HEK293 (cell line): ENCODE results near the gene CENPB.
A peak's percentile ranks its signal among the peaks of the same experiment; 100 is the strongest.

Experiments
- CTCF ChIA-PET: fragments of 350-600 bp; formaldehyde crosslinking; extraction: SDS; loops from one replicate; lab custom pipeline; 2021; ENCODE audit warnings: antibody characterized with exemption; lab: Yijun Ruan, JAX
- POLR2A ChIA-PET: fragments of 300-600 bp; formaldehyde crosslinking; extraction: SDS; loops from one replicate; lab custom pipeline; 2020; ENCODE audit warnings: antibody characterized with exemption, inconsistent platforms; lab: Yijun Ruan, JAX
- H3K27ac ChIP-seq: fragments of 200-500 bp; sonication (Bioruptor generic); 2 replicates; pipeline ENCODE4 v1.5.1; 2014; ENCODE audit warnings: low read depth, low read length, control low read depth, inconsistent platforms; ENCODE audit errors: extremely low read depth
- H3K36me3 ChIP-seq, 2 experiments: fragments of 200-500 bp in 1 of 2; sonication (Bioruptor generic) in 1 of 2; 1 replicate in 1 of 2; 2 replicates in 1 of 2; pipeline ENCODE4 v1.5.1; 2014 to 2017; ENCODE audit warnings: inconsistent platforms in 2 of 2, low read length in 2 of 2; ENCODE audit not compliant: control insufficient read depth in 2 of 2, insufficient read depth in 1 of 2
- H3K4me1 ChIP-seq: fragments of 200-500 bp; sonication (Bioruptor generic); 2 replicates; pipeline ENCODE4 v1.5.1; 2014; ENCODE audit warnings: mild to moderate bottlenecking, low read length, inconsistent platforms; ENCODE audit not compliant: control insufficient read depth, insufficient read depth
- H3K4me3 ChIP-seq: 2 replicates; pipeline ENCODE4 v1.5.1; 2011; ENCODE audit warnings: low read depth, mild to moderate bottlenecking, control low read depth, low read length, moderate library complexity
- H3K9me3 ChIP-seq: fragments of 200-500 bp; sonication (Bioruptor generic); 2 replicates; pipeline ENCODE4 v1.5.1; 2014; ENCODE audit warnings: low read depth, low read length, inconsistent platforms; ENCODE audit not compliant: control insufficient read depth, insufficient read depth
- BCL11A ChIP-seq: fragments of 450-650 bp; formaldehyde crosslinking; IDR thresholded peaks from 2 replicates; pipeline ENCODE4 v1.5.1; 2016; ENCODE audit warnings: low read depth, missing biosample characterization, missing genetic modification characterization
- EGR2 ChIP-seq: fragments of 450-650 bp; formaldehyde crosslinking; IDR thresholded peaks from 2 replicates; pipeline ENCODE4 v1.5.1; 2016; ENCODE audit warnings: low read depth, missing biosample characterization, missing genetic modification characterization
- KLF1 ChIP-seq: fragments of 450-650 bp; formaldehyde crosslinking; IDR thresholded peaks from 2 replicates; pipeline ENCODE4 v1.5.1; 2016; ENCODE audit warnings: missing biosample characterization, missing genetic modification characterization
- KLF16 ChIP-seq: fragments of 450-650 bp; formaldehyde crosslinking; IDR thresholded peaks from 2 replicates; pipeline ENCODE4 v1.5.1; 2017; ENCODE audit warnings: missing biosample characterization, missing genetic modification characterization
- KLF8 ChIP-seq: fragments of 450-650 bp; formaldehyde crosslinking; IDR thresholded peaks from 2 replicates; pipeline ENCODE4 v1.5.1; 2016; ENCODE audit warnings: missing biosample characterization, missing genetic modification characterization
- ZBTB1 ChIP-seq: fragments of 450-650 bp; formaldehyde crosslinking; IDR thresholded peaks from 2 replicates; pipeline ENCODE4 v1.5.1; 2016; ENCODE audit warnings: missing biosample characterization, missing genetic modification characterization
- ZBTB7A ChIP-seq: fragments of 450-650 bp; formaldehyde crosslinking; IDR thresholded peaks from 2 replicates; pipeline ENCODE4 v1.5.1; 2016; ENCODE audit warnings: low read depth, missing biosample characterization, missing genetic modification characterization
- ZNF10 ChIP-seq: fragments of 450-650 bp; formaldehyde crosslinking; IDR thresholded peaks from 2 replicates; pipeline ENCODE4 v1.5.1; 2017; ENCODE audit warnings: missing biosample characterization, missing genetic modification characterization
- ZNF133 ChIP-seq: fragments of 450-650 bp; formaldehyde crosslinking; IDR thresholded peaks from 2 replicates; pipeline ENCODE4 v1.5.1; 2016; ENCODE audit warnings: missing biosample characterization, missing genetic modification characterization
- ZNF2 ChIP-seq: fragments of 450-650 bp; formaldehyde crosslinking; IDR thresholded peaks from 2 replicates; pipeline ENCODE4 v1.5.1; 2016; ENCODE audit warnings: missing biosample characterization, missing genetic modification characterization
- ZNF292 ChIP-seq: fragments of 450-650 bp; formaldehyde crosslinking; IDR thresholded peaks from 2 replicates; pipeline ENCODE4 v1.5.1; 2016; ENCODE audit warnings: low read depth, missing biosample characterization, missing genetic modification characterization, borderline replicate concordance
- ZNF350 ChIP-seq: fragments of 450-650 bp; formaldehyde crosslinking; IDR thresholded peaks from 2 replicates; pipeline ENCODE4 v1.5.0; 2017; ENCODE audit warnings: missing biosample characterization, mild to moderate bottlenecking, missing genetic modification characterization
- ZNF426 ChIP-seq: fragments of 450-650 bp; formaldehyde crosslinking; IDR thresholded peaks from 2 replicates; pipeline ENCODE4 v1.5.1; 2017; ENCODE audit warnings: missing biosample characterization, missing genetic modification characterization, mild to moderate bottlenecking, inconsistent platforms, moderate library complexity
- ZNF530 ChIP-seq: fragments of 450-650 bp; formaldehyde crosslinking; IDR thresholded peaks from 2 replicates; pipeline ENCODE4 v1.5.1; 2016; ENCODE audit warnings: low read depth, missing biosample characterization, missing genetic modification characterization
- ZNF670 ChIP-seq: fragments of 450-650 bp; formaldehyde crosslinking; IDR thresholded peaks from 2 replicates; pipeline ENCODE4 v1.5.1; 2016; ENCODE audit warnings: missing biosample characterization, missing genetic modification characterization, low read depth
- ZNF707 ChIP-seq: fragments of 450-650 bp; formaldehyde crosslinking; IDR thresholded peaks from 2 replicates; pipeline ENCODE4 v1.5.1; 2016; ENCODE audit warnings: missing biosample characterization, missing genetic modification characterization
- TF ChIP-seq, protein P1 (sequence below): fragments of 450-650 bp; formaldehyde crosslinking; IDR thresholded peaks from 2 replicates; pipeline ENCODE4 v1.5.1; 2016; ENCODE audit warnings: missing biosample characterization, missing genetic modification characterization
- TF ChIP-seq, protein P2 (sequence below): fragments of 450-650 bp; formaldehyde crosslinking; IDR thresholded peaks from 2 replicates; pipeline ENCODE4 v1.5.1; 2016; ENCODE audit warnings: missing biosample characterization, missing genetic modification characterization

The CENPB gene

DNA sequence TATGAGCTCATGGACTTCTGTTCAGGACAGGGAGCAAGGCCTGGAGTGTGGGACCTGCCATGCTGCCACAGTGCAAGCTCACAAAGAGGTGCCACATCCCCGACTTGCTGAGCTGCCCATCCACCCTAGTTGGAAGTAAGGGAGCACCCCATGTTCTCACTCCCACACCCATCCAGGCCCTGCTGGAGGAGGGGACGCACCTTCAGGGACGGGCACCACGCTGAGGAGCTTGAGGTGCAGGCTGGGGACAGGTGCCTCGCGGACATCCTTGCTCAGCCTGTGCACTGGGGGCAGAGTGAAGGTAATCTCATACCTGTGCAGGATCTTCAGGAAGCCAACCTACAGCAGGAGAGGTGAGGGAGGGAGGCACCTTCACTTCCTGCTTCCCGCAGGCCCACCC is 31.3 kb downstream of the CENPB start (continued):
- TF ChIP-seq, protein P1, sequence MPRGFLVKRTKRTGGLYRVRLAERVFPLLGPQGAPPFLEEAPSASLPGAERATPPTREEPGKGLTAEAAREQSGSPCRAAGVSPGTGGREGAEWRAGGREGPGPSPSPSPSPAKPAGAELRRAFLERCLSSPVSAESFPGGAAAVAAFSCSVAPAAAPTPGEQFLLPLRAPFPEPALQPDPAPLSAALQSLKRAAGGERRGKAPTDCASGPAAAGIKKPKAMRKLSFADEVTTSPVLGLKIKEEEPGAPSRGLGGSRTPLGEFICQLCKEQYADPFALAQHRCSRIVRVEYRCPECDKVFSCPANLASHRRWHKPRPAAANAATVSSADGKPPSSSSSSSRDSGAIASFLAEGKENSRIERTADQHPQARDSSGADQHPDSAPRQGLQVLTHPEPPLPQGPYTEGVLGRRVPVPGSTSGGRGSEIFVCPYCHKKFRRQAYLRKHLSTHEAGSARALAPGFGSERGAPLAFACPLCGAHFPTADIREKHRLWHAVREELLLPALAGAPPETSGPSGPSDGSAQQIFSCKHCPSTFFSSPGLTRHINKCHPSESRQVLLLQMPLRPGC, result no peak
- TF ChIP-seq ZNF350, result no peak
- TF ChIP-seq ZNF10 (tag by site-specific recombination), result no peak
- TF ChIP-seq ZNF133 (tag by site-specific recombination), result no peak
- no peak for TF ChIP-seq KLF8 (tag by site-specific recombination)
- no peak for TF ChIP-seq ZNF707 (tag by site-specific recombination)

DNA sequence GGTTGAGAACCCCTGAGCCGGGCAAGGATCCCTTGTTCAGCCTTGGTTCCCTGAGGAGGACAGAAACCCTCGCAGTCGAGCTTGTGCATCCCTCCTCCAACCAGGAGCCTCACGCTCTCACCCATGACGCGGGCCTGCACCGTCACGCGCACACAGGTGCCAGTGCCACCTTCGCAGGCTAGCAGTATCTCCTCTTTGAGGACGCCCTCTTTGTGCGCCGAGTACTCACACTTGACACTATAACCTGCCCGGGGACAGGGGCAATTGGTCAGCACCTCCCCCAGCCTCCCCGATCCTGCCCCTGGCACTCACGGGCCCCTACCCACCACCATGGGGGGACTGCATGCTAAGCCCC is 32.3 kb downstream of the CENPB start:
- TF ChIP-seq BCL11A (no peak), KLF16 (tag by site-specific recombination) (no peak), ZBTB1 (tag by site-specific recombination) (no peak), ZNF426 (tag by site-specific recombination) (no peak), ZNF530 (tag by site-specific recombination) (no peak), ZNF292 (no peak), ZNF670 (tag by site-specific recombination) (no peak), ZNF2 (tag by site-specific recombination) (no peak)
- TF ChIP-seq, protein P2, sequence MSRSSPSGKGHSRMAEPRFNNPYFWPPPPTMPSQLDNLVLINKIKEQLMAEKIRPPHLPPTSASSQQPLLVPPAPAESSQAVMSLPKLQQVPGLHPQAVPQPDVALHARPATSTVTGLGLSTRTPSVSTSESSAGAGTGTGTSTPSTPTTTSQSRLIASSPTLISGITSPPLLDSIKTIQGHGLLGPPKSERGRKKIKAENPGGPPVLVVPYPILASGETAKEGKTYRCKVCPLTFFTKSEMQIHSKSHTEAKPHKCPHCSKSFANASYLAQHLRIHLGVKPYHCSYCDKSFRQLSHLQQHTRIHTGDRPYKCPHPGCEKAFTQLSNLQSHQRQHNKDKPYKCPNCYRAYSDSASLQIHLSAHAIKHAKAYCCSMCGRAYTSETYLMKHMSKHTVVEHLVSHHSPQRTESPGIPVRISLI (tag by site-specific recombination), result no peak
- TF ChIP-seq, protein P1, result no peak
- POLR2A ChIA-PET, result interaction anchor here (0.6 to 1.0 kb wide), 3 partner anchors 9 to 14 kb away, joined by 3 to 4 read pairs (median 3); partner anchors contain the start of gene ADISSP

DNA sequence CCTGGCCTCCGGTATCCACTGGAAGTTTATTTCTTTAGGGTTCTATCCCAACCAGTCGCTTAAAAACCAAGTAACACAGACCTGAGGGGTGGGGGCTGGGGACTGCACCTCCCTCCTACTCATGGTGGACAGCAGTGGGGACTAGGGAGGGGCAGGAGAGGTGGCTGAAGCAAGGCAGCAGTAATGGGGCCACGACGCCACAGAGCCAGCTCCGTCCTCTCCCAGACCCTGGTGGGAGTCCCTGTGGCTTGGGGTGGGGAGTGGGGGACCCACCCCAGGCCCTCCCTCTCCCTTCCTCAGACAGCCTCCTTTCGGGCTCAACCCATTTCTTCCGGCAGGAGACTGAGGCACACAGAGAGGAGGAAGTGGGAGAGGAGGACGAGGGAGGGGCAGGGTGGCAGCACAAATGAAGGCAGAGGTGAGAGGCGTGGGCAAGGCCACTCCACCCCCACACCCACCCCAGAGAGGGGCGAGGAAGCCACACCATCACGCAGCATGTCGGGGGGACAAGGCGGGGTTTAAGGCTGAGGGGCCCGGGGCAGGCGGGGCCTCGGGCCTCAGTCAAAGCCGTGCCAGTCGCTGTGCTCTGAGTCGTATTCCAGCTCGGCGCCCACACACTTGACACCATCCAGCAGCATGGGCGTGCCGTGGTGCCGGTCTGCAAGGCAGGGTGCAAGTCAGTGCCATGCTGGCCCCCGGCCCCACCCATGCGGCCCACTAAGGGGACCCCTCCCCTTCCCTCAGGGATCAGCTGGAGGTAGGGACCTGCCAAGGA is 32.9 kb downstream of the CENPB start:
- CTCF ChIA-PET, result interaction anchor here (0.7 to 9.8 kb wide), 19 partner anchors 9 to 393 kb away, joined by 3 to 133 read pairs (median 5); partner anchors contain the start of genes ADISSP and SPEF1
- peaks cover 0 to 51% of the 10 kb centered on the region in 2 experiments; a peak in 1 of 3 replicates for H3K36me3 ChIP-seq
- no peak overlapping the region for H3K4me3 ChIP-seq
- no peak overlapping the region for H3K27ac ChIP-seq
- POLR2A ChIA-PET, result interaction anchor here (0.9 to 3.2 kb wide), 3 partner anchors 14 to 65 kb away, joined by 3 to 17 read pairs (median 4); partner anchors contain the start of gene ADISSP
- TF ChIP-seq KLF1 (peak; percentile 15; the same call in 1 of the 2 replicates), EGR2 (tag by site-specific recombination) (peak; percentile 28; the same call in 1 of the 2 replicates), ZBTB7A (tag by site-specific recombination) (no peak), KLF8 (tag by site-specific recombination) (0 out of 2 replicates have a peak, but pooled peaks have one; percentile 17)
- H3K9me3 ChIP-seq, result no peaks in the 10 kb centered on the region
- peaks cover 4% of the 10 kb centered on the region; the same call in 1 of the 2 replicates for H3K4me1 ChIP-seq

More for the DNA sequence above, 32.3 kb downstream of the CENPB start:
- CTCF ChIA-PET, result interaction anchor here (1.1 to 9.8 kb wide), 9 partner anchors 11 to 392 kb away, joined by 3 to 133 read pairs (median 9); partner anchors contain the start of genes ADISSP, AP5S1 and SPEF1
- H3K4me3 ChIP-seq, result no peak overlapping the region
- H3K36me3 ChIP-seq, result peaks cover 0 to 57% of the 10 kb centered on the region in 2 experiments; a peak in 1 of 3 replicates
- no peak overlapping the region for H3K27ac ChIP-seq
- peaks cover 4% of the 10 kb centered on the region; the same call in 1 of the 2 replicates for H3K4me1 ChIP-seq
- H3K9me3 ChIP-seq, result no peaks in the 10 kb centered on the region
